Measurements from ENCODE around the gene VPS37B.

- TF ChIP-seq ZFX (IDR thresholded peaks at IDR 0.05) (no peak), CTCF (conservative IDR thresholded peaks at IDR 0.05) (no peak)
Measured at GRCh38 chr12:122868471-122869177, 27.3 kb downstream of the VPS37B start.
